ENCODE measurements around the gene POT1.

- TF ChIP-seq, protein P1, sequence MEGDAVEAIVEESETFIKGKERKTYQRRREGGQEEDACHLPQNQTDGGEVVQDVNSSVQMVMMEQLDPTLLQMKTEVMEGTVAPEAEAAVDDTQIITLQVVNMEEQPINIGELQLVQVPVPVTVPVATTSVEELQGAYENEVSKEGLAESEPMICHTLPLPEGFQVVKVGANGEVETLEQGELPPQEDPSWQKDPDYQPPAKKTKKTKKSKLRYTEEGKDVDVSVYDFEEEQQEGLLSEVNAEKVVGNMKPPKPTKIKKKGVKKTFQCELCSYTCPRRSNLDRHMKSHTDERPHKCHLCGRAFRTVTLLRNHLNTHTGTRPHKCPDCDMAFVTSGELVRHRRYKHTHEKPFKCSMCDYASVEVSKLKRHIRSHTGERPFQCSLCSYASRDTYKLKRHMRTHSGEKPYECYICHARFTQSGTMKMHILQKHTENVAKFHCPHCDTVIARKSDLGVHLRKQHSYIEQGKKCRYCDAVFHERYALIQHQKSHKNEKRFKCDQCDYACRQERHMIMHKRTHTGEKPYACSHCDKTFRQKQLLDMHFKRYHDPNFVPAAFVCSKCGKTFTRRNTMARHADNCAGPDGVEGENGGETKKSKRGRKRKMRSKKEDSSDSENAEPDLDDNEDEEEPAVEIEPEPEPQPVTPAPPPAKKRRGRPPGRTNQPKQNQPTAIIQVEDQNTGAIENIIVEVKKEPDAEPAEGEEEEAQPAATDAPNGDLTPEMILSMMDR (optimal IDR thresholded peaks at IDR 0.05 in 1 of 3, IDR thresholded peaks at IDR 0.05 in 1 of 3, conservative IDR thresholded peaks at IDR 0.05 in 1 of 3; ENCODE audit: extremely low read depth in 1 of 3, insufficient read depth in 2 of 3, low read length in 3 of 3): no peak
- TF ChIP-seq EZH2 (IDR thresholded peaks at IDR 0.05; ENCODE audit: low read length): no peak
These were observed 573 bp upstream of the POT1 start for GRCh38 chr7:124930173-124930623.

All from keratinocyte (primary cell).